Neuronal stem cell (in vitro differentiated cells): ENCODE results near the gene MITF.

Source experiments
- DNase-seq: peaks from one replicate; pipeline ENCODE4 v3.0.0-alpha.2; 2013; ENCODE audit warnings: low spot score
- H2AFZ ChIP-seq: one replicate; pipeline ENCODE4 v1.6.1; 2013; ENCODE audit warnings: mild to moderate bottlenecking, low read length, inconsistent platforms
- H2AK5ac ChIP-seq: 2 replicates; pipeline ENCODE4 v1.6.1; 2013; ENCODE audit warnings: low read depth, mild to moderate bottlenecking, inconsistent platforms, low read length, moderate library complexity, mixed read lengths
- H2BK120ac ChIP-seq: 2 replicates; pipeline ENCODE4 v1.6.1; 2013; ENCODE audit warnings: low read depth, mild to moderate bottlenecking, inconsistent platforms, low read length, moderate library complexity, mixed read lengths
- H2BK12ac ChIP-seq: one replicate; pipeline ENCODE4 v1.6.1; 2013; ENCODE audit warnings: low read length, inconsistent platforms
- H2BK15ac ChIP-seq: 2 replicates; pipeline ENCODE4 v1.6.1; 2013; ENCODE audit warnings: mild to moderate bottlenecking, low read length, inconsistent platforms, mixed read lengths
- H2BK5ac ChIP-seq: one replicate; pipeline ENCODE4 v1.6.1; 2013; ENCODE audit warnings: inconsistent platforms, mild to moderate bottlenecking, low read length, moderate library complexity
- H3K14ac ChIP-seq: one replicate; pipeline ENCODE4 v1.6.1; 2013; ENCODE audit warnings: low read length, inconsistent platforms
- H3K18ac ChIP-seq: 2 replicates; pipeline ENCODE4 v1.6.1; 2013; ENCODE audit warnings: low read length, inconsistent platforms
- H3K23ac ChIP-seq: 2 replicates; pipeline ENCODE4 v1.6.1; 2013; ENCODE audit warnings: low read depth, mild to moderate bottlenecking, mixed read lengths, low read length, inconsistent platforms; ENCODE audit not compliant: poor library complexity
- H3K27ac ChIP-seq: replicated peaks from 3 replicates; pipeline ENCODE4 v1.5.1; 2013; ENCODE audit warnings: low read length, inconsistent platforms
- H3K27me3 ChIP-seq, 3 experiments: 2 replicates each; pipeline ENCODE4 v1.6.1; 2013; ENCODE audit warnings: low read length in 3 of 3, mild to moderate bottlenecking in 2 of 3, inconsistent platforms in 1 of 3, low read depth in 1 of 3, mixed read lengths in 1 of 3, moderate library complexity in 1 of 3; ENCODE audit not compliant: control insufficient read depth in 3 of 3, insufficient read depth in 3 of 3
- H3K36me3 ChIP-seq, 2 donors: replicated peaks in 1 of 2; 2 replicates each; pipeline ENCODE4 v1.6.1; 2013; ENCODE audit warnings: low read length in 2 of 2; ENCODE audit not compliant: control insufficient read depth in 2 of 2, insufficient read depth in 2 of 2
- H3K4ac ChIP-seq: 2 replicates; pipeline ENCODE4 v1.6.1; 2013; ENCODE audit warnings: inconsistent platforms, mild to moderate bottlenecking, low read length, moderate library complexity
- H3K4me1 ChIP-seq, 2 donors: 1 replicate in 1 of 2; 2 replicates in 1 of 2; pipeline ENCODE4 v1.6.1; 2013; ENCODE audit warnings: low read length in 2 of 2, low read depth in 1 of 2; ENCODE audit not compliant: control insufficient read depth in 2 of 2, insufficient read depth in 1 of 2
- H3K4me2 ChIP-seq: one replicate; pipeline ENCODE4 v1.6.1; 2013; ENCODE audit warnings: mild to moderate bottlenecking, low read length, inconsistent platforms; ENCODE audit not compliant: insufficient read depth, poor library complexity, severe bottlenecking
- H3K4me3 ChIP-seq, 2 donors: 2 replicates each; pipeline ENCODE4 v1.5.1; 2013; ENCODE audit warnings: low read length in 2 of 2, mild to moderate bottlenecking in 2 of 2, inconsistent platforms in 1 of 2, moderate library complexity in 1 of 2
- H3K79me1 ChIP-seq: one replicate; pipeline ENCODE4 v1.6.1; 2013; ENCODE audit warnings: low read depth, mild to moderate bottlenecking, inconsistent platforms, low read length, moderate library complexity
- H3K9ac ChIP-seq: one replicate; pipeline ENCODE4 v1.6.1; 2013; ENCODE audit warnings: mild to moderate bottlenecking, low read depth, low read length, inconsistent platforms; ENCODE audit not compliant: poor library complexity
- H3K9me3 ChIP-seq, 2 donors: replicated peaks in 1 of 2; 2 replicates each; pipeline versions ENCODE3 to v1.6.1; 2013; ENCODE audit warnings: low read length in 2 of 2, mild to moderate bottlenecking in 2 of 2, inconsistent platforms in 1 of 2, low read depth in 1 of 2, mixed read lengths in 1 of 2, moderate library complexity in 1 of 2; ENCODE audit not compliant: control insufficient read depth in 2 of 2, insufficient read depth in 1 of 2
- H4K8ac ChIP-seq: one replicate; pipeline ENCODE4 v1.6.1; 2013; ENCODE audit warnings: low read depth, mild to moderate bottlenecking, inconsistent platforms, low read length, moderate library complexity
- H4K91ac ChIP-seq: one replicate; pipeline ENCODE4 v1.6.1; 2013; ENCODE audit warnings: low read length, low read depth, mild to moderate bottlenecking, inconsistent platforms; ENCODE audit not compliant: poor library complexity
- WGBS, 2 donors: extraction: QIAGEN DNeasy Blood & Tissue Kit; methylation state at CpG; one replicate each; pipeline ENCODE4 v1.1.7; 2013; ENCODE audit warnings: missing lambda C conversion rate in 2 of 2, mixed read lengths in 1 of 2; ENCODE audit not compliant: insufficient read length in 2 of 2, insufficient replicate concordance in 1 of 2; ENCODE audit errors: extremely low coverage in 2 of 2; 5-methylcytosine and 5-hydroxymethylcytosine counted together

MITF gene

DNA sequence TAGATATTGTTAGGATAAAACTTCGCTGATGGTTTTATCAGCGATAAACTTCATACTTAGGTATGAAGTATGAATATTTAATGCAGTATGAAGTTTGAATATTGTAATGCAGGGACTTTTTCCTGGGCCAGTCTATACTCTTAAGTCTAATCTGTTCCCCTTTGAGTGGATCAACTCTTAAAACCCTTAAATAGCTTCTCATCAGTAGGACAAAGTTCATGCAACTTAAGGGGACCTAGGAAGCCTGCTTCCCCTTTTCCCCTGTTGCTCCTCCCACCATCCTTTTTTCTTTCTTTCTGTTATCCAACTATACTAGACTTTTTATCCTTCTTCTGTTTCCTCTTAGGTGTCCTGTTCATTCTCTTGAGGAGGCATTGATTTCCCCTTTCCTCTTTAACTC lies 78.7 kb downstream of the MITF start:
- H3K9ac ChIP-seq: no peak overlapping the region
- WGBS, 2 donors: no CpG with 5 or more reads among the region's 2 CpGs
- no peak overlapping the region for H2BK12ac ChIP-seq
- no peaks in the 10 kb centered on the region for H3K9me3 ChIP-seq
- no peak overlapping the region for H3K18ac ChIP-seq
- no peak overlapping the region for H4K8ac ChIP-seq
- H3K14ac ChIP-seq: no peak overlapping the region
- H3K79me1 ChIP-seq: no peaks in the 10 kb centered on the region
- H3K27ac ChIP-seq: no peak overlapping the region
- no peaks in the 10 kb centered on the region for H3K4me1 ChIP-seq
- H2AK5ac ChIP-seq: no peak overlapping the region
- no peak overlapping the region for H3K4me2 ChIP-seq
- H2BK5ac ChIP-seq: no peak overlapping the region
- no peak overlapping the region for H3K4ac ChIP-seq
- H2AFZ ChIP-seq: no peak overlapping the region
- H2BK120ac ChIP-seq: no peak overlapping the region
- no peak for DNase-seq
- H3K23ac ChIP-seq: no peak overlapping the region
- H3K4me3 ChIP-seq: no peak overlapping the region
- H2BK15ac ChIP-seq: no peak overlapping the region
- no peaks in the 10 kb centered on the region for H3K27me3 ChIP-seq
- H3K36me3 ChIP-seq: no peaks in the 10 kb centered on the region
- no peak overlapping the region for H4K91ac ChIP-seq

GRCh38 chr3:69819282-69819681 lies 80.0 kb downstream of the MITF start:
- Histone ChIP-seq H3K27ac (no peak overlapping the region), H3K4ac (no peak overlapping the region), H3K9ac (no peak overlapping the region), H2BK120ac (no peak overlapping the region), H3K79me1 (no peaks in the 10 kb centered on the region), H2AK5ac (no peak overlapping the region), H3K14ac (no peak overlapping the region), H2BK12ac (no peak overlapping the region), H3K9me3 (no peaks in the 10 kb centered on the region), H3K4me3 (no peak overlapping the region), H3K23ac (no peak overlapping the region), H2BK15ac (no peak overlapping the region), H3K27me3 (no peaks in the 10 kb centered on the region), H2BK5ac (no peak overlapping the region), H3K18ac (no peak overlapping the region), H3K36me3 (no peaks in the 10 kb centered on the region), H3K4me1 (no peaks in the 10 kb centered on the region), H4K8ac (no peak overlapping the region), H4K91ac (no peak overlapping the region), H2AFZ (no peak overlapping the region), H3K4me2 (no peak overlapping the region)
- no peak for DNase-seq
- WGBS, 2 donors: no CpG with 5 or more reads among the region's 3 CpGs

- Histone ChIP-seq H3K36me3 (no peaks in the 10 kb centered on the region), H3K9ac (no peak overlapping the region), H3K14ac (no peak overlapping the region), H3K23ac (no peak overlapping the region), H4K8ac (no peak overlapping the region), H2BK15ac (no peak overlapping the region), H3K27me3 (no peaks in the 10 kb centered on the region), H3K9me3 (no peaks in the 10 kb centered on the region), H3K18ac (no peak overlapping the region), H4K91ac (no peak overlapping the region), H3K4me1 (no peaks in the 10 kb centered on the region), H2BK120ac (no peak overlapping the region), H3K4me2 (no peak overlapping the region), H2AFZ (no peak overlapping the region), H3K4ac (no peak overlapping the region), H2BK5ac (no peak overlapping the region), H2BK12ac (no peak overlapping the region), H3K27ac (no peak overlapping the region), H3K4me3 (no peak overlapping the region), H3K79me1 (no peaks in the 10 kb centered on the region), H2AK5ac (no peak overlapping the region)
- no peak for DNase-seq
- WGBS, 2 donors: no CpG with 5 or more reads among the region's 4 CpGs
Measured at GRCh38 chr3:69821133-69821532, 81.9 kb downstream of the MITF start.

DNA sequence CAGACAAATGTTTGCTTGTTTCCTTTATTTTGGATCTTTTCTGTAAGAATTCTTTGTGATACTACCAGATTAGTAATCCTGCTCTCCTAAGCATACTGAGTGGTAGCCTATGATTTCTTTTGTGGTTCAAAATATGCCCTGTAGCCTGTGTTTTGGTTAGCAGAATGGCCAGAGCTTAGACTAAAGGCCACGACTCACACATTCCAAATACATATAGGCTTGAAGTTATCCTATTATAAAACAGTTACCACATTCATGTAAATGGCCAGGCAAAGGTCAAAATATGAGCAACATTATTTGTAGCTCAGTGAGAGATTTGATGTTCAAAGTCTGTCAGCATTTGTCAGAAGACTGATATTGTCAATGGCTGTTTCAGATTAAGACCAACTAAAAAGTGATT lies 84.5 kb downstream of the MITF start:
- Histone ChIP-seq H3K27me3 (no peaks in the 10 kb centered on the region), H3K9me3 (no peaks in the 10 kb centered on the region), H4K8ac (no peak overlapping the region), H3K27ac (no peak overlapping the region), H3K4me2 (no peak overlapping the region), H2AFZ (no peak overlapping the region), H2BK120ac (no peak overlapping the region), H3K36me3 (no peaks in the 10 kb centered on the region), H3K4me1 (no peaks in the 10 kb centered on the region), H3K79me1 (no peaks in the 10 kb centered on the region), H3K9ac (no peak overlapping the region), H3K23ac (no peak overlapping the region), H3K14ac (no peak overlapping the region), H2BK15ac (no peak overlapping the region), H3K4me3 (no peak overlapping the region), H4K91ac (no peak overlapping the region), H2AK5ac (no peak overlapping the region), H2BK12ac (no peak overlapping the region), H3K18ac (no peak overlapping the region), H3K4ac (no peak overlapping the region), H2BK5ac (no peak overlapping the region)
- no CpG with 5 or more reads among the region's 1 CpG for WGBS, 2 donors
- no peak for DNase-seq
